AG09319 (cell line): ENCODE measurements around the gene SDR39U1.
A peak's percentile ranks its signal among the peaks of the same experiment; 100 is the strongest.
"Not testable (repeated sequence)": the region's sequence is repeated elsewhere in the genome, so short reads cannot be mapped to it uniquely, and the experiment has no call there.

Experiments used
- DNase-seq: peaks from one replicate; pipeline ENCODE4 v3.0.0-alpha.2; 2010; ENCODE audit warnings: low read depth; ENCODE audit errors: extremely low read depth
- CTCF ChIP-seq: IDR thresholded peaks from 2 replicates; pipeline ENCODE4 v1.5.1; 2011; ENCODE audit warnings: low read depth, mild to moderate bottlenecking, inconsistent platforms, low read length, moderate library complexity

SDR39U1 gene

GRCh38 chr14:24442240-24443052 lies at the start of gene SDR39U1:
SDR39U1 (minus strand) TSS chr14:24442776; CDS start chr14:24442769, 7 bp downstream.
- DNase-seq = peak; percentile 98
- TF ChIP-seq CTCF = no peak

- DNase-seq = not testable (repeated sequence)
Measured at GRCh38 chr14:24491586-24492408, 49.2 kb upstream of the SDR39U1 start.

- DNase-seq = no peak
- TF ChIP-seq CTCF = no peak
Measured at GRCh38 chr14:24483604-24484252, 41.2 kb upstream of the SDR39U1 start.

GRCh38 chr14:24482699-24483303 lies 40.2 kb upstream of the SDR39U1 start:
- DNase-seq = not testable (repeated sequence)

- DNase-seq = no peak
- TF ChIP-seq CTCF = peak; percentile 50
Measured at GRCh38 chr14:24481622-24482324, 39.2 kb upstream of the SDR39U1 start.

- DNase-seq = not testable (repeated sequence)
Measured at GRCh38 chr14:24479999-24480398, 37.4 kb upstream of the SDR39U1 start.

- no peak for DNase-seq
- no peak for TF ChIP-seq CTCF
Measured at GRCh38 chr14:24475261-24475660, 32.7 kb upstream of the SDR39U1 start.

GRCh38 chr14:24473211-24473610 lies 30.6 kb upstream of the SDR39U1 start:
- no peak for DNase-seq
- TF ChIP-seq CTCF = no peak

- not testable (repeated sequence) for DNase-seq
Measured at GRCh38 chr14:24470450-24470849, 27.9 kb upstream of the SDR39U1 start.
